Keratinocyte (primary cell): ENCODE results near the gene RHOG.

Experiments used
- CTCF ChIP-seq, 3 experiments: IDR thresholded peaks in 1 of 3; conservative IDR thresholded peaks in 1 of 3; optimal IDR thresholded peaks in 1 of 3; 2 replicates in 2 of 3; 3 replicates in 1 of 3; pipeline versions ENCODE3 to v1.5.1; 2011; ENCODE audit warnings: low read length in 3 of 3, mild to moderate bottlenecking in 3 of 3, moderate library complexity in 2 of 3, control low read depth in 1 of 3, inconsistent platforms in 1 of 3; ENCODE audit not compliant: insufficient read depth in 2 of 3; ENCODE audit errors: extremely low read depth in 1 of 3
- EZH2 ChIP-seq: IDR thresholded peaks from one replicate; pipeline ENCODE4 v1.6.1; 2012; ENCODE audit warnings: inconsistent platforms, mild to moderate bottlenecking, low read length, moderate library complexity

GRCh38 chr11:3860375-3860774 is 19.6 kb upstream of the RHOG start:
- TF ChIP-seq EZH2 (no peak), CTCF (optimal IDR thresholded peaks at IDR 0.05 in 1 of 3, IDR thresholded peaks at IDR 0.05 in 1 of 3, conservative IDR thresholded peaks at IDR 0.05 in 1 of 3; ENCODE audit: extremely low read depth in 1 of 3, insufficient read depth in 2 of 3, low read length in 3 of 3) (no peak)
